Mucosa of stomach (tissue), 1 donor: Measurements from ENCODE around the gene GET4.
"Not testable (repeated sequence)": the region's sequence is repeated elsewhere in the genome, so short reads cannot be mapped to it uniquely, and the experiment has no call there.

ENCODE experiments used
- H3K27me3 ChIP-seq: one replicate; pipeline ENCODE4 v1.7.0; 2013; ENCODE audit warnings: mild to moderate bottlenecking, low read length; ENCODE audit not compliant: control insufficient read depth, insufficient read depth
- H3K36me3 ChIP-seq: one replicate; pipeline ENCODE4 v1.7.0; 2013; ENCODE audit warnings: low read length; ENCODE audit not compliant: control insufficient read depth, insufficient read depth
- H3K4me1 ChIP-seq: one replicate; pipeline ENCODE4 v1.7.0; 2013; ENCODE audit warnings: mild to moderate bottlenecking, low read length; ENCODE audit not compliant: control insufficient read depth, insufficient read depth
- H3K4me3 ChIP-seq: one replicate; pipeline ENCODE4 v1.7.0; 2013; ENCODE audit warnings: low read length
- H3K9ac ChIP-seq: one replicate; pipeline ENCODE4 v1.7.0; 2013; ENCODE audit warnings: mild to moderate bottlenecking, low read length, moderate library complexity
- H3K9me3 ChIP-seq: one replicate; pipeline ENCODE4 v1.7.0; 2013; ENCODE audit warnings: mild to moderate bottlenecking, low read length, moderate library complexity; ENCODE audit not compliant: control insufficient read depth
- donor health status: Pancreatic carcinoma.

Gene GET4

DNA sequence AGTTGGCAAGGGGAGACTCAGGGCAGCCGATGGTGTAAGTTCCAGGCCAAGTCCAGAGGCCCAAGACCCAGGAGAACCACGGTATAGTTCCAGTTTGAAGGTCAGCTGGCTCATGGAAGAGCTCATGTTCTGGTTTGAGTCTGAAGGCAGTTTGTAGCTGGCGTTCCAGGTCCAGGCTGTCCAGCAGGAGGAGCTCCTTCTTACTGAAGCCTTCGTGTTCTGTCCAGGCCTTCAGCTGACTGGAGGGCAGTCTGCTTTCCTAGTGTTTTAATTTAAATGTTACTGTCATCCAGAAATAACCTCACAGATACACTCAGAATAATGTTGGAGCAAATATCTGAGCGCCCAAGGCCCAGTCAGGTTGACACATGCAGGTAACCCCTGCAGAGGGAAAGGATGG lies 39.9 kb upstream of the GET4 start:
- no peaks in the 10 kb centered on the region for H3K36me3 ChIP-seq
- H3K27me3 ChIP-seq = no peaks in the 10 kb centered on the region
- peak overlapping the region; percentile 29 for H3K9ac ChIP-seq
- H3K4me1 ChIP-seq = peaks cover 47% of the 10 kb centered on the region
- H3K4me3 ChIP-seq = no peak overlapping the region
- no peaks in the 10 kb centered on the region for H3K9me3 ChIP-seq

DNA sequence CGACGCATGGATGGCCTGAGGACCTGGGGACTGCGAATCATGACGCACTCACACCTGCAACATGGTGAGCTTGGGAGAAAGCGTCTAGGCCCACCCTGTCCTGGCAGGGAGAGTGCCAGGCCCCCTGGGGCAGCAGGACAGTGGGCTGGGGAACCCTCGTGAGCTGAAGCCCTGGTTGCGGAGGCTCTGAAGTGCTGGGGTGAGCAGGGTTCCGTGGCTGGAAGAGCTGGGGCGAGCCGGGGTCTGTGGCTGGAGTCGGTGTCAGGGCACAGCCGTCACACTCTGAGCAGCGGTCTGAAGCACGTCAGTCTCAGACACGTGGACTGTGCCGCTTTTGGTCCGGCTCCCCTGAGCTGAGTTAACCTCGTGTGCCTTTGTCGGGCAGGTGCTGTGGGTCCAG lies 39.4 kb upstream of the GET4 start:
- peak overlapping the region; percentile 11 for H3K9ac ChIP-seq
- H3K36me3 ChIP-seq = peaks cover 2% of the 10 kb centered on the region
- peaks cover 44% of the 10 kb centered on the region for H3K4me1 ChIP-seq
- H3K4me3 ChIP-seq = no peak overlapping the region
- no peaks in the 10 kb centered on the region for H3K27me3 ChIP-seq
- H3K9me3 ChIP-seq = no peaks in the 10 kb centered on the region

DNA sequence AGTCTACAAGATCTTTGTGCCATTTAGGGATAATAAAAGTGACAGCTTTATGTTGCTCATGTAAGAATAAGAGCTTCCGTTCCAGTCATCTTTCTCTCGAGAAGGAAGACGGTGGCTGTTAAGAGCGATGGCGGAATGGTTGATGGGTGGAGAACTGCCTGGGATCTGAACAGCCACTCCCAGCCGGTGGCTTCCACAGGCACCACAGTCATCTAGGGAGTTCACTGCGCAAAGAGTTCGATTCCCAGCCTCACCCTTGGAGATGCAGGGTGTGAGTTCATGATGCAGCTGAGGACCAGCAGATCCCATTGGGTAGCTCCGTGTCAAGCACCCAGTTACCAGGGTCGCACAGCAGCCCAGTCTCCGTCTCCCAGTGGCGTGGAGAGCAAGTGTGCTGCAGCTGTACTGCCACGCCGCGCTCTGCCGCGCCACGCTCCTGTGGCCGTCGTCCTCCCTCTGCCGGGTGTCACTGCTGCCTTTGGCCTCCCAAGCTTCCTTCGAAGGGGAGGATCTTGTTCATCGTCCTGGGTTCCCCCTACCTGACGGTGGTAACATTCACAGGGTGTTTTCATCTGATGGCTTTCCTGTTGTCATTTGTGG lies 36.3 kb upstream of the GET4 start:
- H3K9me3 ChIP-seq = no peaks in the 10 kb centered on the region
- peaks cover 11% of the 10 kb centered on the region for H3K36me3 ChIP-seq
- H3K9ac ChIP-seq = no peak overlapping the region
- H3K27me3 ChIP-seq = no peaks in the 10 kb centered on the region
- peaks cover 22% of the 10 kb centered on the region for H3K4me1 ChIP-seq
- no peak overlapping the region for H3K4me3 ChIP-seq

DNA sequence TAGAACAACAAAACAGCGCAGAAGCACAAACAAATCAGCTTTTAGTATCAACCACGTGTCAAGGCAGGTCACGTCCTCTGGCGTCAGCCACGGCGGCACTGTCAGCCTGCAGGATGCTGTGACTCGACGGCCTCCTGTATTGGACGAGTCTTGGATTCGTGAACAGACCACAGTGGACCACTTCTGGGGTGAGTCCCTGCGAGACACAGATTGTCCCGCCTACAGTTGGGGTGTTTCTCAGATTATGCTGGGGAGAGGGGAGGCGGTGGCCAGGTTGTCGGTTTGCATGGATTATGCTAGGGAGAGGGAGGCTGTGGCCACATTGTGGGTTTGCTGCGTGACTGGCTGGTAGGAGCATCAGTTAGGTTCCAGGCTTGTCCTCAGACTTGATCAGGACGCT lies 34.4 kb upstream of the GET4 start:
- Histone ChIP-seq H3K9ac (no peak overlapping the region), H3K36me3 (peaks cover 11% of the 10 kb centered on the region)

DNA sequence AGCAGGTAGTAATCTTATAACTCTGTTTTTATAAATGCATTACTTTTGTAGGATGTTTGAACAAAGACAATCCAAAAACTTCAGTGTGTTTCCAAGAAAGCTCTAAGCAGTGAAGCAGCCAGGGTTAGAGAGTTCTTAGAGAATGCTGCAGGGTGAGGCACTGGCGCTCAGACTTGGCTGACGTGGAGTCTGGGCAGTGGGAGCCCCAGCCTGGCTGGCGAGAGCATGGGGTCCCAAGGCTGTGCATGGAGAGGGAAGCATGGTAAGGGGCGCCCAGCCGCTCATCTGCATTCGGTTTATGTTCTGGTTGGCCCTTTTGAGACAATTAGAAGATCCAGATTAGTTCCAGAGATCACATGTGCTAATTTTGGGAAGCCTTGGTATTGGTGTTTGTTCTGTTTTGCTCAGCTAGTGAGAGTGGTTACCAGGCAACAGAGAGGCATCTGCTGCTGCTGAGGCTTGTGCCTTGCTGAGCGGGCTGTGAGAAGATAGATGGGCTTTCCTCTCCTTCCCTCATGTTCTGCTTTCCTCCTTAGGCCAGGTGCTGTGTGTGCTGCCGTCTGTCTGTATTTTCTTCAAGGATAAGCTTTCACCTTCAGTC lies 33.8 kb upstream of the GET4 start:
- H3K9ac ChIP-seq = no peak overlapping the region
- H3K36me3 ChIP-seq = peaks cover 11% of the 10 kb centered on the region

More for the DNA sequence above, 34.4 kb upstream of the GET4 start:
- H3K4me3 ChIP-seq = no peak overlapping the region
- H3K27me3 ChIP-seq = no peaks in the 10 kb centered on the region
- H3K9me3 ChIP-seq = no peaks in the 10 kb centered on the region
- peaks cover 4% of the 10 kb centered on the region for H3K4me1 ChIP-seq

DNA sequence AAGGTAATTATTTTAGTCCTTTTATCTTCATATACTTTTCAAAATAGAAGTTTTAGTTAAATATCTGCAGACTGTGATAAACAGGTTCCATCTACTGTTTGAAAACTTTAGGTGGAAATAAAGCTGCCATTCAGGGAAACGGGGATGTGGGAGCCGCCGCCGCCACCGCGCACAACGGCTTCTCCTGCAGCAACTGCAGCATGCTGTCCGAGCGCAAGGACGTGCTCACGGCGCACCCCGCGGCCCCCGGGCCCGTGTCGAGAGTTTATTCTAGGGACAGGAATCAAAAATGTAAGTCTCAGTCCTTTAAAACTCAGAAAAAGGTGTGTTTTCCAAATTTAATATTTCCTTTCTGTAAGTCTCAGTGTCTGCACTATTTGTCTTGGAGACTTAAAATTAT lies 33.1 kb upstream of the GET4 start:
- Histone ChIP-seq H3K9me3 (no peaks in the 10 kb centered on the region), H3K9ac (no peak overlapping the region), H3K27me3 (no peaks in the 10 kb centered on the region), H3K4me1 (no peaks in the 10 kb centered on the region), H3K4me3 (no peak overlapping the region), H3K36me3 (peaks cover 11% of the 10 kb centered on the region)

More for the DNA sequence above, 33.8 kb upstream of the GET4 start:
- Histone ChIP-seq H3K4me3 (no peak overlapping the region), H3K4me1 (no peaks in the 10 kb centered on the region), H3K9me3 (no peaks in the 10 kb centered on the region), H3K27me3 (no peaks in the 10 kb centered on the region)

DNA sequence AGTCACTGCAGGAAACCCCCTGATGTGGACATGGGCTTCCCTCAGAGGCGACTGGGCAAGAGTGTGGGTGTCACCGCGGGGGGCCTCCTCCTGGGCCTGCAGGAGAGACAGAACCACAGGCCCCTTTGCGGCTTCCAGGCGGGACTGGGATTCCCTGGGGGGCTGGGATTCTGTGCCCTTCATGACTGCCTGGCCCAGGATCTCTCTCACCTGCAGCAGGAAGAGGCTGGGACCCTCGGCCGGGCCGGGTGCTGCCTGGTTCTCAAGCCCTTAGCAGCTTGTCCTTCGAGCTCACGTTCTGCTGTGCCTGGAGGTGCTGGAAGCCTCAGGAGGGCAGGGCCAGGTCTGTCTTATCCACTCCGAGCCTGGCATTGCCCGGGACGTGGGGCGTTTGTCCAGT lies 32.3 kb upstream of the GET4 start:
- no peaks in the 10 kb centered on the region for H3K27me3 ChIP-seq
- H3K36me3 ChIP-seq = peaks cover 11% of the 10 kb centered on the region
- H3K9me3 ChIP-seq = no peaks in the 10 kb centered on the region
- H3K9ac ChIP-seq = no peak overlapping the region
- H3K4me3 ChIP-seq = no peak overlapping the region
- no peaks in the 10 kb centered on the region for H3K4me1 ChIP-seq

DNA sequence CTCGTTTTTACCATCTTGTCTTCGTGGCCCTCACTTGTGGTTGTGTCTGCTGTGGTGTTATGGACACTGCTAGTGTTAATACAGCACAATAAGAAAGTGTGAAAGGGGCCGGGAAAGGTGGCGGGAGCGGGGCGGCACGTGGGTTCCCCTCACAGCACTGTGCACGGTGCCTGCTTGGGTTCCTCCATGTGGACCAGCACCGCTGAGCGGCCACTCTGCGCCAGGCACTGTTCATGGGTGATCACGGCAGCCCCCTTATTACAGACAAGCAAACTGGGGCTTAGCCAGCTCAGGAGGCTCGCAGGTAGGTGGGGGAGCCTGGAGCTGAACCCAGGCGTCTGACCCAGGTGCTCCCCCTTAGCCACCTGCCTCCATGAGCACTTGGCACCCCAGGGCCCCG lies 31.8 kb upstream of the GET4 start:
- Histone ChIP-seq H3K9ac (no peak overlapping the region), H3K4me1 (no peaks in the 10 kb centered on the region), H3K4me3 (no peak overlapping the region), H3K9me3 (no peaks in the 10 kb centered on the region), H3K27me3 (no peaks in the 10 kb centered on the region), H3K36me3 (peaks cover 11% of the 10 kb centered on the region)

DNA sequence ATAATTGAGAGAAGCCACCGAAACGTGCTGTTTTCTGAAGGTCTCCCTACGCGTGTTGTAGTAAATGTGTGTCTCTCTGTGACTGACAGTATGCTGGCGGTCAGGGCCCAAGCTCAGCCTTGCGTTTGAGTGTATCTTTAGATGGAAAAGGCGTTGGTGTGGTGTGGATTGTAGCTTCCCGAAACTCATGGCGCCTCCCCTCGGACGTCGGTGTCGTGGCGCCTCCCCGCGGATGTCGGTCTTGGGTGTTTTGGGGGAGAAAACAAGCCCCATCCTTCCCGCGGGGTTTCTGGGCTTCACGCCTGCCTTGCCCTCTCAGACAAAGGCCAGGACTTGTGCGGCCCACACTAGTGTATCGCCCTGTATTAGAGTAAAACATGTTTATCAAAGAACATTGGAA lies 31.3 kb upstream of the GET4 start:
- no peaks in the 10 kb centered on the region for H3K4me1 ChIP-seq
- peaks cover 11% of the 10 kb centered on the region for H3K36me3 ChIP-seq
- H3K9ac ChIP-seq = no peak overlapping the region
- no peaks in the 10 kb centered on the region for H3K9me3 ChIP-seq
- no peak overlapping the region for H3K4me3 ChIP-seq
- H3K27me3 ChIP-seq = no peaks in the 10 kb centered on the region

DNA sequence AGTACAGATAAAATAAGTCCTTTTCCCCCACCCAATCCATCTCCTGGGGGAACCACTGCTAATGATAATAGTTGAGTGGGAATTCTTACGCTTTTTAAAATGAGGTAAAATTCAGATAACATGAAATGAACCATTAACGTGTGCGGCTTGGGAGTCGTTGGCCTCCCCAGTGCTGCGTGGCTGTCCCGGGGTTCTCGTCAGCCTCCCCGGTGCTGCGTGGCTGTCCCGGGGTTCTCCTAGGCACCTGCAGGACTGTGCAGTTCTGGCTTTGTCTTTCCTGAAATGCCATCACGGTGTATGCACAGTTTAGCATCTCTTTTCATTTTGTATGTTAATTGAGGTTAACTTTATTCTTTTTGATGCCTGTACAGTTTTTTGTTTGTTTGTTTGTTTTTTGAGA lies 30.6 kb upstream of the GET4 start:
- Histone ChIP-seq H3K9me3 (no peaks in the 10 kb centered on the region), H3K4me1 (no peaks in the 10 kb centered on the region), H3K27me3 (no peaks in the 10 kb centered on the region), H3K9ac (no peak overlapping the region), H3K36me3 (peaks cover 11% of the 10 kb centered on the region), H3K4me3 (no peak overlapping the region)

DNA sequence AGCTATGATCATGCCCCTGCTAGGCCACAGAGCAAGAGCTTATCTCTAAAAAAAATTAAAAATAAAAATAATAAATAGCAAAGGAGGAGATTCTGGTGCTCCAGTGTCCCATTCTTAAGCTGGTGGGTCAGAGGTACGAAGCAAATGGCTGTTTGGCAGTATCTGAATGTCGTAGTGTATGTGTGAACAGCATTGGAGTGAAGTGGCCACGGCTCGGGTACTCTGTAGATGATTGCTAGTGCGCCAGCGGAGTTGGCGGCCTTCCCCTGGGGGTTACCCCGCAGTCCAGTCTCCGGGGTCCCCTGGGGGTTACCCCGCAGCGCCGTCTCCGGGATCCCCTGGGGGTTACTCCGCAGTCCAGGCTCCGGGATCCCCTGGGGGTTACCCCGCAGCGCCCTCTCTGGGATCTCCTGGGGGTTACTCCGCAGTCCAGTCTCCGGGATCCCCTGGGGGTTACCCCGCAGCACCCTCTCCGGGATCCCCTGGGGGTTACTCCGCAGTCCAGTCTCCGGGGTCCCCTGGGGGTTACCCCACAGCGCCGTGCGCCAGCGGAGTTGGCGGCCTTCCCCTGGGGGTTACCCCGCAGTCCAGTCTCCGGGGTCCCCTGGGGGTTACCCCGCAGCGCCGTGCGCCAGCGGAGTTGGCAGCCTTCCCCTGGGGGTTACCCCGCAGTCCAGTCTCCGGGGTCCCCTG lies 29.2 kb upstream of the GET4 start:
- not testable (repeated sequence) for H3K4me1 ChIP-seq, H3K4me3 ChIP-seq, H3K27me3 ChIP-seq, H3K9ac ChIP-seq, H3K9me3 ChIP-seq
- H3K36me3 ChIP-seq = peaks cover 14% of the 10 kb centered on the region

DNA sequence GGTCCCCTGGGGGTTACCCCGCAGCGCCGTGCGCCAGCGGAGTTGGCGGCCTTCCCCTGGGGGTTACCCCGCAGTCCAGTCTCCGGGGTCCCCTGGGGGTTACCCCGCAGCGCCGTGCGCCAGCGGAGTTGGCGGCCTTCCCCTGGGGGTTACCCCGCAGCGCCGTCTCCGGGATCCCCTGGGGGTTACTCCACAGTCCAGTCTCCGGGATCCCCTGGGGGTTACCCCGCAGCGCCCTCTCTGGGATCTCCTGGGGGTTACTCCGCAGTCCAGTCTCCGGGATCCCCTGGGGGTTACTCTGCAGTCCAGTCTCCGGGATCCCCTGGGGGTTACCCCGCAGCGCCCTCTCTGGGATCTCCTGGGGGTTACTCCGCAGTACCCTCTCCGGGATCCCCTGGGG lies 28.6 kb upstream of the GET4 start:
- H3K4me3 ChIP-seq, H3K4me1 ChIP-seq, H3K9ac ChIP-seq, H3K9me3 ChIP-seq, H3K27me3 ChIP-seq: not testable (repeated sequence)
- H3K36me3 ChIP-seq = peaks cover 18% of the 10 kb centered on the region
